Esophagus squamous epithelium (tissue), 4 donors: ENCODE results near the gene DUSP9.

Source experiments
- POLR2A ChIP-seq, 4 donors: fragments of 450-650 bp; IDR thresholded peaks; one replicate each; pipeline ENCODE4 v1.6.1; 2017; ENCODE audit warnings: antibody characterized with exemption in 4 of 4, mild to moderate bottlenecking in 4 of 4, moderate library complexity in 3 of 4
- TF ChIP-seq, protein P1 (sequence below), 6 experiments: fragments of 450-650 bp in 4 of 6; fragments of 200-600 bp in 2 of 6; sonication (generic) in 2 of 6; IDR thresholded peaks; one replicate each; pipeline ENCODE4 v1.5.1; 2016 to 2019; ENCODE audit warnings: antibody characterized with exemption in 6 of 6, mild to moderate bottlenecking in 4 of 6, moderate library complexity in 4 of 6

DNA sequence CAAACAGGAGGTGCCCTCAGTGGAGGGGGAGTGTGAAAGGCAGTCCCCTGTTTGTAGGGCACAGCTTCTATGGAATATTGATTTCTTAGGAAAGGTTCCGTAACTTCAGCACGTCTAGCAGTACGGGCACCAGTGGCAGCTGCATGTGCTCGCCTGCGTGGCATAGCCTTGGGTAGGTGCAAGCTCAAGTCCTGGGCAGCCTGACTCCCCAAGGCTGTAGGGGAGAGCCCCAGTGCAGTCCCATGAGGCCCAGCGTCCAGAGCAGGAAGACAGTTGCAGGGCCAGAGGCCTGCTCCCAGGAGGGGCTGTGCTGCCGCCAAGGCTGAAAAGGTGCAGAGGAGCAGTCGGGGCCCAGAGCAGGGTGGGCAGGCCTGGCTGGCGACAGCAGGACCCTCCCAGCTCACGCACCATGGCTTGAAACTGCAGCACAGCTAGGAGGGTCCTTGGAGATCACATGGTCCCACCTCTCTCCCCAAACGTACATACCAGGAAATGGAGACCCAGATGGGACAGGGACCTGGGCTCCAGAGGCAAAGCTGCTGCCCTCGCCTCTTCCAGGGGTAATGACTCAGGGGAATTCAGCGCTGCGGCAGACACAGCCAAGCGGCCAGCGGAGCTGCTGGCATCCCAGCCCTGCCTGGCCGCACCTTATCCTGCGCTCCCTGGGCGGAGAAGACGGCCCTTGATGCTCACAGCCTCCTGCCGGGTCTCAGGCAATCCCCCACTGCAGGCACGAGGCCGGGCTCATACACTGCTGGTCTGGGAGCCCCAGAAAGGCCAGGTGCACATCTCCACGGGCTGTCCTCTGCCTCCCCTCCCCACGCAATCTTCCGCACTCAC, 6.0 kb upstream of the DUSP9 start:
- no peak for TF ChIP-seq POLR2A (IDR thresholded peaks at IDR 0.05)
- TF ChIP-seq, protein P1, sequence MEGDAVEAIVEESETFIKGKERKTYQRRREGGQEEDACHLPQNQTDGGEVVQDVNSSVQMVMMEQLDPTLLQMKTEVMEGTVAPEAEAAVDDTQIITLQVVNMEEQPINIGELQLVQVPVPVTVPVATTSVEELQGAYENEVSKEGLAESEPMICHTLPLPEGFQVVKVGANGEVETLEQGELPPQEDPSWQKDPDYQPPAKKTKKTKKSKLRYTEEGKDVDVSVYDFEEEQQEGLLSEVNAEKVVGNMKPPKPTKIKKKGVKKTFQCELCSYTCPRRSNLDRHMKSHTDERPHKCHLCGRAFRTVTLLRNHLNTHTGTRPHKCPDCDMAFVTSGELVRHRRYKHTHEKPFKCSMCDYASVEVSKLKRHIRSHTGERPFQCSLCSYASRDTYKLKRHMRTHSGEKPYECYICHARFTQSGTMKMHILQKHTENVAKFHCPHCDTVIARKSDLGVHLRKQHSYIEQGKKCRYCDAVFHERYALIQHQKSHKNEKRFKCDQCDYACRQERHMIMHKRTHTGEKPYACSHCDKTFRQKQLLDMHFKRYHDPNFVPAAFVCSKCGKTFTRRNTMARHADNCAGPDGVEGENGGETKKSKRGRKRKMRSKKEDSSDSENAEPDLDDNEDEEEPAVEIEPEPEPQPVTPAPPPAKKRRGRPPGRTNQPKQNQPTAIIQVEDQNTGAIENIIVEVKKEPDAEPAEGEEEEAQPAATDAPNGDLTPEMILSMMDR (IDR thresholded peaks at IDR 0.05) = no peak
